HG03196 (cell line): Measurements from ENCODE around the gene MAP1LC3A.

ENCODE experiments used
- ATAC-seq: cut with Tn5 transposase; IDR thresholded peaks from one replicate; pipeline ENCODE4 v1.9.1; 2021; ENCODE audit not compliant: unreplicated experiment

The MAP1LC3A gene

GRCh38 chr20:34574861-34575260 lies 16.3 kb downstream of the MAP1LC3A start:
- ATAC-seq = no peak

DNA sequence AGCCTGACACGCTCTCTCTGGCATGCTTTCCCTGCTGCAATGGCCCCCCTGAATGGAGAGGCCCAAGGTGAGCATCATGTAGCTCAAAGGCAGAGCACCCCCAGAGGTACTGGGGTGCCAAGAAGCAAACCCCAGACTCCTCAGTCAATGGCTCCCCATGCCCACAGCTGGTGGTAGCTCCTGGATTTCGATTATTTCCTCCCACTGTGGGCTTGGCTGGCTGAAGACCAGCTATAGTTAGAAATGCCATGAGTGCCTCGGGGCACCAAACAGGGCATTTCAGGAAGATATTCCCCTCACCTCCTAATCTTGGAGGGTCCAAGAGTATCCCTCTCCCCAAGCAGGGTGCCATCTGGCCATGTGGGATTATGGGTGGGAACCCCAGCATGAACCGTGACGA lies 16.8 kb downstream of the MAP1LC3A start:
- ATAC-seq = no peak

GRCh38 chr20:34575756-34576155 lies 17.2 kb downstream of the MAP1LC3A start:
- no peak for ATAC-seq

- ATAC-seq = no peak
These were observed 18.5 kb downstream of the MAP1LC3A start for GRCh38 chr20:34577061-34577460.

DNA sequence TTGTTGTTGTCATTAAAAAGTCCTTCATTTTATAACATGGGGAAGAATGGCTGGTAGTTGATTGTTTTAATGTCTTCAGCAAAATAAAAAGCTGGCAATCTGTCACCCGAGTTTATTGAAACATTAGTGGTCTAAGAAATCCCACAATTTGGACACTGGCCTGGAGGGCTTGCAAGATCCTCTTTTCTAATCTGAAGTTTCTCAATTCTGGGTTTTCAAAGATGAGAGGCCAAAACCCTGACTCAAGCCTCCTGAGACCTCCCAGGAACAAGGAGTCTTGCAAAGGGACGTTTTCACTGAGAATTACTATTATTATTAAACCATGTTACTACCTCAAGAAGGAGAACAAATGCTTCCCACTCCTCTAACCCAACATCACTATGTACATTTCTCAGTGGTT lies 19.5 kb downstream of the MAP1LC3A start:
- no peak for ATAC-seq

- no peak for ATAC-seq
These were observed 20.0 kb downstream of the MAP1LC3A start for GRCh38 chr20:34578521-34578920.

DNA sequence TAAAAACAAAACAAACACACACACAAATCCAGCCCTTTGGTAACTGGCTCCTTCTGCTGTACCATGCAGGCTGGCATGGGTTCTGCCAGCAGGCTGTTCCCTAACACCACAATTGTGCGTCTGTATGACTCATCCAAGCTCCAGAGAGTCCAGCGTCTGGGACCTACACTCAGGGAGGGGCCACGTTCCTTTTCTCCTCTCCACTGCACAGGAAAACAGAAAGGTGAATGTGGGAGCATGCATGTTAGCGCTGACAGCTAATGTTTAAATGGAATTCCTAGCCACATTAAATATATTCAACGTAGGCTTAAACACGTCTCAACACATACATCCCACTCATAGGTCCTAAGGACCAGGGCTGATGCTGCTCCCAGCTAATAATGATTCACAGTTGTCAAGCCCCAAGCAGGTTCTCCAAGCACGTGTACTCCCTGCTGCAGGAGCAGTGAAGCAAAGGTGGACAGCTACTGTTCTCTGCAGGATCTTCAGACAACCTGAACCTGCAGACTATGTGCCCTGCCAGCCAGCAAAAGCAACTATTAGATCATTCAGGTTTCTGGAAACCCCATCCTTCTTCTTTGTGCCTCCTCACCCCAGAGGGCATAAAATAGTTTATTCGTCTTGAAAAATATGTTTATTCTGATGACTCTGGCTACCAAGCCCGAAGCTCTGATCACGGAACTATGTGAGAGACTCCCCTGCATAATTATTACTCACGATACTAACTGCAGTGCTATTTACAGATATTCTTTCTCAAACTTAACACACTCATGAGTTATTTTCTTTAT lies 20.9 kb downstream of the MAP1LC3A start:
- ATAC-seq = no peak

DNA sequence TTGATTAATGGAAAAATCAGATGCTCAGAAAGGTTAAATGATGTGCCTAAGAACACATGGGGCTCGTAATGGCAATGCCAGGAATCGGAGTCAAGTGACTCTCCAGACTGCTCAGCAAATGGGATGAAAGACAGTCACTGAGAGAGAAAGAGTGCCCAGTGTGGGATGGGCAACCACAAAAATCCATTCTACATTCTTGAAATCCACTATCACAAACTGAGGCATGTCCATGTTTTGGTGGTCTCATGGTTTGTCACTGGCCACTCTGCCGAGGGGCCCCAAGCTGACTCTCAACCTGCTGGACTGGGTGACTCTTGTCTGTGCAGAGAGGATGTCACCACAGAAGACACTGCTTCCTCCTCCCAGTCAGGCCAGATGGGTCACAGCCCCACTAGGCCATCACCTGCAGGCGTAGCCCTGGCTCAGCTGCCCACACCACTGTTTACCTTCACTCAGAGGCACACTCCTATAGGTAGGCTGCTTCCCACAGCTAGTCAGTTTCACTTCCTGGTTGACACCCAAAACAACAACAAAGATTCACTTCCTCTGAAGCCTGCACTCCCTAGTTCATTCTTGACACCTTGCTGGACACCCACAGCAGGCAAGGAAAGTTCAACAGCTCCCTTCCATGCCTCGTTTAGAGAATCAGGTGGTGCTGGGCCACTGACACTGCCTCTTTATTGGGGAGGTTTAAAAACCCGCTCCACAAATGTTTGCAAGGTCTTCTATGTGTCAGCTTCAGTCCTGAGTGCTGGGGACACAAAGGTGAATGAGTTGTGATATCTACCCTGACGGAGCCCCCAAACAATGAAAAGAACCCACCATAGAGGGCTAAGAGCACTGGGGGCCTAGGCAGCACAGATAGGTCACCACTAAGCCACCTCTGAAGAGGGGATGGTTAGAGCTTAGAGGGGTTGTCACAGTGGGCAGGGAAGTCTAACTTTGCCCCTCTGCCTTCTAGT lies 21.7 kb downstream of the MAP1LC3A start:
- no peak for ATAC-seq

DNA sequence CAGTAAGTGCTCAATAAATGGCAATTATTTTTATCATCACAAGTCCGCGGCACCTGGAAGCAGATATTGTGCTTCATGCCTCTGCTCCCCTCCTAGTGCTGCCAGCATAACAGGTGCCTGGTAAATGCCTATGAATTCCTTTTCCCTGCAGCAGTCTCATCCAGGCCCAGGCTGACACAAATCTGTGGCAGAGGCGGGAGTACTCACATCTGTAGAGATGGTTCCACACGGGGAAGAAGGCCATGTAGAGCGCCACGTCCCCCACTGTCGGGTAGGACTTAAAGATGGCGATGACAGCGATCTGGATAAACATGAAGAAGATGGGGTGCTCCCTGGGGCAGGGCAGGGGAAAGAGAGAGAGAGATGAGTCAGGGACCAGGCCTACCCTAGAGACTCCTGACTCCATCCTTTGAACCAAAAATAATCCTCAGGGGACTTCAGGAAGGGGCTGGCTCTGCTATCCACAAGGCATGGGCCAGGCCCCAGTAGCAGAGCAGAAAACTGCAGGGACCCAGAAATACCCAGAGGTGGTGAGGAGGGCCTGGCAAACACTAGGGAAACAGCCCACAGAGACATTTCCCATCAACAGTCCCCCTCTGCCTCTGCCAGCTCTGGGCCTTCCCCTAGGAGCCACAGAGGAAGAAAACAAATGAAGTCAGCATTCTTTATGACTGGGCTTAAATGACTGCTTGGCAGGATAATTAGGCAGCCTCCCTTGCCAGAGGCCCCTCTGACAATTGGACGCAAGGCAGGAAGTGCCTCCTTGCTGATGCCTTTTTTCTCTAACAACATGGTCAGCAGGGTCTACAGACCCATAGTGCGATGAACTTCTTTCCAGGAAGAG lies 23.0 kb downstream of the MAP1LC3A start:
- ATAC-seq = no peak

- no peak for ATAC-seq
These were observed 23.7 kb downstream of the MAP1LC3A start for GRCh38 chr20:34582221-34582620.

- no peak for ATAC-seq
These were observed 24.4 kb downstream of the MAP1LC3A start for GRCh38 chr20:34582911-34583310.

DNA sequence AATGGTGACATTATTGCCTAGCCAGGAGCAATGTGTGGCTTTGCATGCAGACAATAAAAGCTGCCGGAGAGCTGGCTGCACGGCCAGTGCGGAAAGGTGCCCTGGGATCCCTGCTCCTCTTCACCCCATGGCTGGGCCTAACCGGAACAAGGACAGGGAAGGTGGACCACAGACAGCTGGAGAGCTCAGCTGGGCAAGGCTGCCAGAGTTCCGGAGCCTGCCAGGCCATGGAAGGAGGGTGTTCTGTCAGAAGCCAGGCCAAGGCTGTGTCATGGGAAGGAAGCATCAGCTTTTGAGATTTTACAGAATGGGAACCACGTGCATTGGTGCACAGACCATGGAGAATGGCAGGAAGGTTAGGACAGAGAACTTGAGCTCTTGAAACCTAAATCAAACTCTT lies 25.0 kb downstream of the MAP1LC3A start:
- no peak for ATAC-seq

DNA sequence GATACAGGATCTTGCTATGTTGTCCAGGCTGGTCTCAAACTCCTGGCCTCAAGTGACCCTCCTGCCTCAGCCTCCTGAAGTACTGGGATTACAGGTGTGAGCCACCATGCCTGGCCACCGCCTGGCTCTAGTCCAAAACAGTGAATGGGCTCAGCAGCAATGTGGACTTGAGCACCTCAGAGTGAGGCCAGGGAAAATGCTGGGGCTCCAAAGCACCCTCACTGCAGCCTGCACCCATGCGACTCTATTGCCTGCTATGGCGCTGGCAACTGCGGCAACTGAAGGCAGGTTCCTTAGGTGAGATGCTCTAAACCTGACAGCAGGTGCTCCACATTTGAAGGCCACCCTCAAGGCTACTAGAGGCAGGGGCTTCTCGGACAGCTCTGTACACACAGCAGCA lies 26.5 kb downstream of the MAP1LC3A start:
- no peak for ATAC-seq

GRCh38 chr20:34586488-34587163 lies 28.1 kb downstream of the MAP1LC3A start:
- ATAC-seq = no peak

GRCh38 chr20:34595377-34596184 lies 37.1 kb downstream of the MAP1LC3A start:
- no peak for ATAC-seq

- ATAC-seq = no peak
These were observed 42.6 kb downstream of the MAP1LC3A start for GRCh38 chr20:34600892-34601653.

DNA sequence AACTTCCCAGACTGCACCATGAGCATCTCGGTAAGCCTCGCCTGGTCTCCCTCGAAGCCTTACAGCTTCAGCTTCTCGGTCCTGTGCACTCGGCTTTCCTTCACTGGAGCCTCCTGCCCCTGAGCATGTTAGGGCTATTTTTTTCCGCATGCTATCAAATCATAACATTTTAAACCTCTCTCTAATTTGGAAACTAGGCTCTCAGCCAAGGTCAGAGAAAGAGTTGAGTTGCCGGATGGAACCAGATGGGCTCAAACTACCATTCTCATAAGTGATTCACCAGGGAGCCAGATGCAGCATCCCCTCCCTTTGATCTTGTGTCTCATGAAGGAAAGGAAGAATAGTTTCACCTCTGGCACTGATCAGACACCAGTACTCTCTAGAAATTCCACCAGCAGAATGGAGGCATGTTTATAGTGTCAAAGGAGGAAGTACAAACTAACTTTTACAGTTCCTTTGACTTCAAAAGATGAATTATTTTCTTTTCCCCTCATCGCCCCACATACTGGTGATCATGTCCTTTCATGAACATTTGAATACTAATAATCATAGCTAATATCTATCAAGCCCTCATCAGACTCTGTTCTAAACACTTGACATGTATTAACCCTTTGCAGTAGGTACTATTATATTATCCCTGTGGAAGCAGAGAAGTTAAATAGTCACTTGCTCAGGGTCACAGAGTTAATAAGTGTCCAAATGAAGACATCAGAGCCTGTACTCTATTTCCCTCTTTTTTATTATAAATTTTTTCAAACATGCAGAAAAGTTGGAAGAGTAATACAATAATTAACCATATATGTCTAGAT lies 46.7 kb downstream of the MAP1LC3A start:
- ATAC-seq = no peak

GRCh38 chr20:34607066-34607465 lies 48.5 kb downstream of the MAP1LC3A start:
- ATAC-seq = no peak
